HepG2 (cell line): ENCODE data around the gene LRRC42. TPM values are rescaled to one million over a fixed set of nuclear protein-coding genes. Genes with fewer than 3 reads are reported as not detected.

Source experiments
- CAMTA2 ChIP-seq: sonication (generic); formaldehyde crosslinking; IDR thresholded peaks from 2 replicates; pipeline ENCODE4 v1.4.0; 2020; ENCODE audit warnings: mild to moderate bottlenecking, missing genetic modification reagents, borderline replicate concordance
- CERS6 ChIP-seq: sonication (generic); formaldehyde crosslinking; IDR thresholded peaks from 2 replicates; pipeline ENCODE4 v1.5.0; 2020; ENCODE audit warnings: missing genetic modification reagents
- GPBP1L1 ChIP-seq: sonication (generic); formaldehyde crosslinking; IDR thresholded peaks from 2 replicates; pipeline ENCODE4 v1.5.0; 2020; ENCODE audit warnings: mild to moderate bottlenecking, missing genetic modification reagents
- GRHL1 ChIP-seq: sonication (generic); formaldehyde crosslinking; conservative IDR thresholded peaks from 2 replicates; pipeline ENCODE4 v1.8.0; 2022; ENCODE audit warnings: missing genetic modification reagents
- KIAA2018 ChIP-seq: sonication (generic); formaldehyde crosslinking; IDR thresholded peaks from 2 replicates; pipeline ENCODE4 v1.5.0; 2020; ENCODE audit warnings: mild to moderate bottlenecking, missing genetic modification reagents, borderline replicate concordance
- NFKB2 ChIP-seq: sonication (generic); formaldehyde crosslinking; IDR thresholded peaks from 2 replicates; pipeline ENCODE4 v1.4.0; 2020; ENCODE audit warnings: missing genetic modification reagents, borderline replicate concordance
- RBAK ChIP-seq: sonication (generic); formaldehyde crosslinking; IDR thresholded peaks from 2 replicates; pipeline ENCODE4 v1.5.1; 2020; ENCODE audit warnings: mild to moderate bottlenecking, missing genetic modification reagents
- SP2 ChIP-seq: sonication (generic); formaldehyde crosslinking; IDR thresholded peaks from 2 replicates; pipeline ENCODE4 v1.5.1; 2020; ENCODE audit warnings: mild to moderate bottlenecking, missing genetic modification reagents
- U2AF2 ChIP-seq: fragments of 200-400 bp; formaldehyde crosslinking; IDR thresholded peaks from 2 replicates; pipeline ENCODE4 v1.6.1; 2017; ENCODE audit warnings: low read depth, mild to moderate bottlenecking, low read length
- ZNF276 ChIP-seq: sonication (generic); formaldehyde crosslinking; IDR thresholded peaks from 2 replicates; pipeline ENCODE4 v1.4.0; 2020; ENCODE audit warnings: mild to moderate bottlenecking, low read depth, missing genetic modification reagents
- ZNF354B ChIP-seq: sonication (generic); formaldehyde crosslinking; IDR thresholded peaks from 2 replicates; pipeline ENCODE4 v1.8.0; 2022; ENCODE audit warnings: mild to moderate bottlenecking, missing genetic modification reagents
- ZNF552 ChIP-seq: sonication (generic); formaldehyde crosslinking; IDR thresholded peaks from 2 replicates; pipeline ENCODE4 v1.9.0; 2022; ENCODE audit warnings: missing genetic modification reagents, mild to moderate bottlenecking, borderline replicate concordance
- ZNF883 ChIP-seq: sonication (generic); formaldehyde crosslinking; IDR thresholded peaks from 2 replicates; pipeline ENCODE4 v1.5.1; 2020; ENCODE audit warnings: mild to moderate bottlenecking, missing genetic modification reagents; ENCODE audit errors: not compliant biosample characterization
- ZSCAN31 ChIP-seq: sonication (generic); formaldehyde crosslinking; IDR thresholded peaks from 2 replicates; pipeline ENCODE4 v1.5.0; 2020; ENCODE audit warnings: low read depth, mild to moderate bottlenecking, missing genetic modification reagents
- polyA plus RNA-seq, 8 experiments: library from polyadenylated mRNA; depleted of rRNA in 3 of 8; stranded (reverse) in 7 of 8; unstranded in 1 of 8; fragments of >200 nt; fragmentation: Illumina TruSeq in 4 of 8; extraction: Trizol in 4 of 8; gene quantifications; 2 replicates each; pipeline versions ENCODE4 v1.2.1 to v1.2.3, GENCODE V29; 2011 to 2016; ENCODE audit warnings: low read depth in 4 of 8, missing spikeins in 1 of 8, mixed read lengths in 1 of 8; ENCODE audit not compliant: insufficient read depth in 1 of 8
- total RNA-seq, 5 experiments: library from RNA; depleted of rRNA; stranded (reverse); fragments of >200 nt; fragmentation: Illumina TruSeq; extraction: Trizol; gene quantifications; 2 replicates each; pipeline ENCODE4 v1.2.3, GENCODE V29; 2016; ENCODE audit warnings: low read depth in 1 of 5

LRRC42 gene
- total and polyA plus RNA-seq, 2 of the 13 experiments (the other 11 are each of a cell fraction or from before 2014, with no cell fraction given) = 30.6 to 43.6 TPM

GRCh38 chr1:53982034-53982762 is 36.0 kb downstream of the LRRC42 start (continued):
- TF ChIP-seq KIAA2018 (CRISPR knock-in tag) = no peak
- TF ChIP-seq ZNF552 (CRISPR knock-in tag) = no peak
- TF ChIP-seq GPBP1L1 = no peak
- no peak for TF ChIP-seq RBAK (CRISPR knock-in tag)
- TF ChIP-seq ZNF276 (CRISPR knock-in tag) = no peak
- TF ChIP-seq ZNF883 (CRISPR knock-in tag) = no peak
- TF ChIP-seq CAMTA2 = no peak
- TF ChIP-seq SP2 (CRISPR knock-in tag) = no peak
- TF ChIP-seq ZSCAN31 (CRISPR knock-in tag) = no peak
- TF ChIP-seq GRHL1 (CRISPR knock-in tag) = no peak
- no peak for TF ChIP-seq NFKB2 (CRISPR knock-in tag)
- no peak for TF ChIP-seq U2AF2
- no peak for TF ChIP-seq ZNF354B (CRISPR knock-in tag)
- TF ChIP-seq CERS6 (CRISPR knock-in tag) = no peak
